ENCODE results near the gene CDK5RAP3.
"Not testable (repeated sequence)": the region's sequence is repeated elsewhere in the genome, so short reads cannot be mapped to it uniquely, and the experiment has no call there.

The CDK5RAP3 gene

GRCh38 chr17:47970725-47971499 lies at the start of gene CDK5RAP3:
CDK5RAP3 (plus strand) TSS chr17:47971113; CDS start chr17:47971147, 34 bp downstream.
- ATAC-seq = peak; percentile 99

DNA sequence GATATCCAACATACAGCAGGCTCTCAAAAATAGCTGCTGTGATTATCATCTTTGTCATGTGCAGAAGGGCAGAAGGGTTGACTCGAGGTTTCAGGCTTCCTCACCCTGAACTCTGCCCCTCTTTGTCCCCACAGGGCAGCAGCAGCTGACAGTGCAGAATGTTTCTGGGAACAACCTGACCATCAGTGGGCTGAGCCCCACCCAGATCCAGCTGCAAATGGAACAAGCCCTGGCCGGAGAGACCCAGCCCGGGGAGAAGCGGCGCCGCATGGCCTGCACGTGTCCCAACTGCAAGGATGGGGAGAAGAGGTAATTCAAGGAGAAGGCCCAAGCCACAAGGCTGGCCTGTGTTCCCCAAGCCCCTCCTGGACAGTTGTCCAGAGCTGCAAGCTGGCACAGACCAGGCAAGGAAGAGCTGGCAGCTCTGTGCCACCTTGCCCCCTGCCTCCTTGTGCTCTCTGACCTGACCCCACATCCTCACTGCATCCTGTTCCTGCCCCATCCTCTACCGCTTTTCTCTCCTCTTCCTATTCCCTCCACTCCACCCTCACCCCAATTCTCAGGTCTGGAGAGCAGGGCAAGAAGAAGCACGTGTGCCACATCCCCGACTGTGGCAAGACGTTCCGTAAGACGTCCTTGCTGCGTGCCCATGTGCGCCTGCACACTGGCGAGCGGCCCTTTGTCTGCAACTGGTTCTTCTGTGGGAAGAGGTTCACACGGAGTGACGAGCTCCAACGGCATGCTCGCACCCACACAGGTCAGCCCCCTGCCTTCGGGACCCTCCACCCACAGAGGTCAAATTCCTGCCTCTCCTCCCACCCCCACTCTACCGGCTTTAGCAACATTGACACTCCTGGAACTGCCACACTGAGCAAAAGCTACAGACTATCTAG lies 45.9 kb upstream of the CDK5RAP3 start:
- DNase-seq (no peak), ATAC-seq (no peak)

More at GRCh38 chr17:47970725-47971499, at the start of gene CDK5RAP3:
- peak; percentile 100 for DNase-seq

GRCh38 chr17:47925678-47925988 lies 45.3 kb upstream of the CDK5RAP3 start:
- no peak for ATAC-seq

GRCh38 chr17:47927821-47928400 lies 43.0 kb upstream of the CDK5RAP3 start:
- ATAC-seq = no peak
- DNase-seq = no peak

More at GRCh38 chr17:47925678-47925988, 45.3 kb upstream of the CDK5RAP3 start:
- no peak for DNase-seq

DNA sequence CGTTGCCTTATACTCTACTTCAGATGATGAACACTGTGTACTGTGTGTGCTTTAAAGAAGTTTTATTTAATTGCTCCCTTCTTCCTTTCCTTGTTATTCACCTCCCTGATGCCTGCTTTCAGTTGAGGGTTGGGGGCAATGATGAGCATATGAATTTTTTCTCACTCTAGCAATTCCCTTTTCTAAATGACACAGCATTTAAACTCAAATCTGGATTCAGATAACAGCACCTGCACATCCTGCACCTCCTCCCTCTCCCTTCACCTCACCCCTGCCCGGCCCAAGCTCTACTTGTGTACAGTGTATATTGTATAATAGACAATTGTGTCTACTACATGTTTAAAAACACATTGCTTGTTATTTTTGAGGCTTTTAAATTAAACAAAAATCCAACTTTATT lies 42.5 kb upstream of the CDK5RAP3 start:
- DNase-seq (no peak), ATAC-seq (no peak)

DNA sequence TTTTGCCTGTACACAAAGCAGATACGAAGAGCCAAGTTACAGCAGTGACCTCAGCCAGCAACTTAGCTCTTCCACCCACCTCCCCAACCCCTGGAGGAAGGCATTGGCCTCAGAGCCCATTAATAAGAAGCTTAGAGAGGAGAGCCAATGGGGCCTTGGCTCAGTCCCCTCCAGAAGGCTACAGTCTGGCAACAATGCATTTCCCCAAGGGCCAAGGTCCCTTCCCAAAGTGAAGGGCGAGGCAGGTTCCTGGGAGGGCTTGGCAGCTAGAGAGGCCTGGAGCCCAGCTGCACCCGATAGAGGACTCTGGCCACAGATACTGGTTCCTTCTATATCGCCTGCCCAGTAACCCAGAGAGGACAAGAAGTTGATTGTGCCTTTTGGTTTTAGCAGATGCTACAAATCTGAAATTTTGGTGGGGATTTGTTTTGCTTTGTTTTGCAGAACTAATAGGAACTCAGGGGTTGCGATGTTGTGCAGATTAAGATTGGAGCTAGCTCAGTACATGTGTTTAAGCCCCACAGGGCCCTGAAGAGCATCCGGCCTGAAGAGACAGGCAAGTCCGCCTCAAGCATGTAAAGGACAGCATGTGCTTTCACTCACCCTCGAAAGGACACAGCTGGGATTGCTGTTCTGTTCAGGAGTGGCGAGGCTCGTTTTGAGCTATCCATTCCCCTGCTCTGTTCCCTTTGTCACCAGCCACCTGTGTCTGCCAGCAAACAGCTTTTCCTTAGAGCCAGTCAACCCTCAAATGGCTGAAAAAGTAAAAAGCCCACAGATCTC lies 41.5 kb upstream of the CDK5RAP3 start:
- ATAC-seq (no peak), DNase-seq (no peak)

DNA sequence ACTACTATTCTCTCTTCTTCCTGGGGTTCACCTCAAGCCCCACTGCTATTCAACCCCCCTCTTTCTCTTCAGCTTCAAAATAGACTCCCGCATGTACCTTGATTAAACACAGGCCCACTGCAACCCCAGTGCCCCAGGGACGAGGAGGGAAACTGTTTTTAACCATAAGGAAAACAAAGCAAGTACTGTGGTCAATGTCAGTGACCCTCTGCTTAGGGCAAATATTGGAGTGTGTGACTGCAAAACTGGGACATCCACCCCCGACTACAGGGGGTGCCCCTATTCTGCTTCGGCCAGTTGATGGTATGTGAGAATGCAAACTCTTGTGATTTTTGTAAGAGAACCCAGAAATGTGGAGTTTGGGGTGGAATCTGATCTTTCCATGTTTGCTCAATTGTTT lies 39.1 kb upstream of the CDK5RAP3 start:
- DNase-seq = no peak

GRCh38 chr17:47934856-47935255 lies 36.1 kb upstream of the CDK5RAP3 start:
- ATAC-seq (no peak), DNase-seq (no peak)

More for the DNA sequence above, 39.1 kb upstream of the CDK5RAP3 start:
- no peak for ATAC-seq

- not testable (repeated sequence) for ATAC-seq, DNase-seq
These were observed 35.4 kb upstream of the CDK5RAP3 start for GRCh38 chr17:47935468-47935867.

GRCh38 chr17:47935961-47936360 lies 35.0 kb upstream of the CDK5RAP3 start:
- no peak for ATAC-seq
- DNase-seq = no peak

DNA sequence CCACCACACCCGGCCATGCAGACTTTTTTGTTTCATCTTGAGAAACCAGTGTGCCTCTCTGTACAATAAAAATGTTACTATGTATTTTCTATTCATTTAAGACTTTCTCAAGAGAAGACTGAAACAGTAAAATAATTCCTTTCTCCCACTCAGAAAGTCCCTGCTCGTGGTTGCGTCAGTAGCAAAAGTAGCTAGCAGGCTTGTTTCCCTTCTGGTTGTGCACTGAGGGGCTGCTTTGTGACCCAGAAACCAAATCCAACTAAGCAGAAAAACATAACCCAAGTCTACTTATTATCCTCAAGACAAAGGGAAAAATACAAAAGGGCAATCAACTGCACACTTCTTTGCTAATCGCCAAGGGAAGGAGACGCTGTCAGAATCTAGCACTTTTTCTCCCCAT lies 33.0 kb upstream of the CDK5RAP3 start:
- DNase-seq = no peak

DNA sequence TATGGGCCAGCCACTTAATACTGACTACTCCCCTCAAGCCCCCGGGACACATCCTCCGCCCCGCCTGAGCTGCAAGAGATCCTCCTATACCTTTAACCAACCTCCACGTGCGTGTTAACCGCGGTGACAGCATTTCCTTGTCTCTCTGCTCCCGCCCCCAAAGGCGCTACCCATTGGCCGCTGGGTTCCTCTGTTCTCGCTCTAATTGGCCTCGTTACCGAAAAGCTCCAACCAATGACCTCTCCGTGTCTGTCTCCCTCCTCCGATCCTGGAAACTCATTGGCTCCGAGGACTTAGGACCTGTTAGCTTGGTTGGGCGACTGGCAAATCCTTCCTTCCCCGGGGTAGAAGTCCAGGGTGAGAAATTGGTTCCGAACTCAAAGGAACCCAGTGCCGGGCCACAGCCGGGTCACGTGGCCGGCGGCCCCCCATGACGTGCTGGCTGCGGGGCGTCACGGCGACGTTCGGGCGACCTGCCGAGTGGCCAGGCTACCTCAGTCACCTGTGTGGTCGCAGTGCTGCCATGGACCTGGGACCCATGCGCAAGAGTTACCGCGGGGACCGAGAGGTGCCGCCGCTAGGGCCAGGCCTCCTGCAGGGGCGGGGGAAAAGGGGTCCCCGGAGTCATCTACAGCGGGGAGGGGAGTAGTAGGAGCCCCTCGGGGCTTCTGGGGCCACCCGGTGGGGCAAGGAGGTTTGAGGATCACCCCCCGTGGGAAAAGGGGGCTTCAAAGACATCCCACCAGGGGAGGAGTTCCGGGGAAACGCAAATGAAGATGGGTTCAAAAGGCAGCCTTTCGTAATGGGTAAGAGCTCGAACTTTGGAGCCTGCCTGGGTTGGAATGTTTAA lies 29.4 kb upstream of the CDK5RAP3 start, which contains the start of gene PNPO:
Gene PNPO, plus strand, starts transcription at position 326 of the 850 bp plus-strand sequence. Its CDS starts 105 bp downstream, at position 431.
- ATAC-seq (peak; percentile 96), DNase-seq (peak; percentile 93)

More for the DNA sequence above, 33.0 kb upstream of the CDK5RAP3 start:
- ATAC-seq = no peak

DNA sequence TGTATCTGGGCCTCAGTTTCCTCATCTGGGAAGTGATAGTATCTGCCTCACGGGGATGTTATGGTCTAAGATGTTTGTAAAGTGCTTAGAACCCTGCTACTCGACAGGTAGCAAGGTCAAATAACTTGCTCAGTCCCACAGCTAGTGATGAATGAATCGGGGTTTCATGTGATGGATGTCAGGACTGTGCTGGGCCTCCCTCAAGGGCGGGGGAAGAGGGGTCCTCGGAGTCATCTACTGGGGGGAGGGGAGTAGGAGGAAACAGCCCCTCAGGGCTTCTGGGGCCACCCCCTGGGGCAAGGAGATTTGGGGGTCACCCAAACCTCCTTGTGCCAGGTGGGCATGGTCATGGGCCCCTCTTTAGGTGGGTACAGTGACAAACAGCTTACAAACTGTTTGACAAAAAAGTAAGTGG lies 28.8 kb upstream of the CDK5RAP3 start:
- no peak for ATAC-seq
- peak; percentile 21 for DNase-seq

GRCh38 chr17:47942568-47942967 lies 28.3 kb upstream of the CDK5RAP3 start:
- DNase-seq (no peak), ATAC-seq (no peak)

GRCh38 chr17:47945080-47945479 lies 25.8 kb upstream of the CDK5RAP3 start:
- DNase-seq (no peak), ATAC-seq (no peak)

DNA sequence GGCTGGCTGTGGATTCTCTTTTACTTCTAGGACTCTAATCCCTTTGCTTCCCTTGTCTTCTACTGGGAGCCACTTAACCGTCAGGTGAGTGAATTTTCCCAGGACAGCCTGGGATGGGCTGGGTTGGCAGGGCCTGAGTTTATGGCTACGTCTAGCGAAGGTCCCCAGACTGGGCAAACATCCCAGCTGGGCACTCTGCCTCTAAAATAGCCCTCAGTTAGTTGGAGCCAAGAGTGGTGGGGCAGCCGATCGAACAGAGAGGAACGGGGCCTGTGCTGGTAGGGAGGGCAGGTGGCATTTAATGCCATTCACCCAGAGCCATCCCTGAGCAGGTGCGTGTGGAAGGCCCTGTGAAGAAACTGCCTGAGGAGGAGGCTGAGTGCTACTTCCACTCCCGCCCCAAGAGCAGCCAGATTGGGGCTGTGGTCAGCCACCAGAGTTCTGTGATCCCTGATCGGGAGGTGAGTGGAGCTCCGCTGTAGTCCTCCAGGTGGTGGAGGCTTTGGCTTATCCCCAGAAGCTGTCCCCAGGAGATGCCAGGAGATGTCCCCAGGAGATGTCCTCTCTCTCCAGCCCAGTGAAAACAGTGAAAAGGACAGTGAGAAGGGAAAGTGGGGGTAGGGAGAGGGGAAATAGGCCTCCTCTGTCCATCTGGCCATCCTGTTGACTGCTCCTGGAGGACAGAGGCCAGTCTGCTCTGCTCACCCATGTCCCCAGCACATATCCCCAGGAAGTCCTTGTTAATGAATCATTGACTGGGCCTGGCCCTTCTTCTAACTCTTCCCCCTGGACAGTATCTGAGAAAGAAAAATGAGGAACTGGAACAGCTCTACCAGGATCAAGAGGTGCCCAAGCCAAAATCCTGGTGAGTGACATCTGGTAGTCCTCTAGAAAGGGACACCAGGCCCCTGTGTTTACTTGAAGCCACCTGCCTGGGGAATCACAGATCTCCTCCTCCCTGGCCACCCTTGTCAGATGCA lies 25.1 kb upstream of the CDK5RAP3 start:
- ATAC-seq = no peak
- DNase-seq = no peak

GRCh38 chr17:47946516-47946915 lies 24.4 kb upstream of the CDK5RAP3 start:
- DNase-seq (no peak), ATAC-seq (no peak)

- ATAC-seq (peak; percentile 83), DNase-seq (peak; percentile 81)
These were observed 23.9 kb upstream of the CDK5RAP3 start for GRCh38 chr17:47946929-47947397.

DNA sequence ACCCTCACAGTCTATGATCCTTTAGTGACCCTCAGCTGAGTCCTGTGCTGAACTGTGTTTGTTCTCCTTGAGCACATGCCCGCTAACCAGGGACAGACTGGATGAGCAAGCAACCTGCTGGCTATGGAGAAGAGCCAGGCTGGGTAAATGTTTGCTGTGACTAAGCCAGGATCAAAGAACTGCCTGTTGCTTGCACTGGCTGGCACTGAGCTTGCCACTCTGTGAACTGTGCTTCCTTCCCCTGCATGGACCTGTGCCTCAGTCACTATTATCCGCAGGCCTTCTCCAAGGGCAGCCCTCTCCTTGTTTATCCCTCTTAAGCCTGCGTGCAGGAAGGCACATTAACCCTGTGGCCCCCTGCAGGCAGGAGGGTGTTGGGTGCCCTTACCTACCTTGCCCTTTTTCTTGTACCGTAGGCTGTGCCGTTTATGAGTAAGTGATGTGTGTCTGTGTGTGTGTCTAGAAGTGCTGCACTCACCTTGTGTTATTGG lies 22.2 kb upstream of the CDK5RAP3 start:
- DNase-seq (no peak), ATAC-seq (no peak)

All from stimulated activated naive CD8-positive, alpha-beta T cell treated with anti-CD3 and anti-CD28 coated beads, Interleukin-15, Interleukin-2, amounts not matched to agents 100 U/mL and 50 U/mL, for 24 hours (primary cell).